CD1c-positive myeloid dendritic cell (primary cell): ENCODE results near the gene CYSLTR2.

Source experiments
- DNase-seq: peaks from one replicate; pipeline ENCODE4 v3.0.0-alpha.2; 2016; ENCODE audit errors: extremely low spot score

CYSLTR2 gene, protein sequence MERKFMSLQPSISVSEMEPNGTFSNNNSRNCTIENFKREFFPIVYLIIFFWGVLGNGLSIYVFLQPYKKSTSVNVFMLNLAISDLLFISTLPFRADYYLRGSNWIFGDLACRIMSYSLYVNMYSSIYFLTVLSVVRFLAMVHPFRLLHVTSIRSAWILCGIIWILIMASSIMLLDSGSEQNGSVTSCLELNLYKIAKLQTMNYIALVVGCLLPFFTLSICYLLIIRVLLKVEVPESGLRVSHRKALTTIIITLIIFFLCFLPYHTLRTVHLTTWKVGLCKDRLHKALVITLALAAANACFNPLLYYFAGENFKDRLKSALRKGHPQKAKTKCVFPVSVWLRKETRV

DNA sequence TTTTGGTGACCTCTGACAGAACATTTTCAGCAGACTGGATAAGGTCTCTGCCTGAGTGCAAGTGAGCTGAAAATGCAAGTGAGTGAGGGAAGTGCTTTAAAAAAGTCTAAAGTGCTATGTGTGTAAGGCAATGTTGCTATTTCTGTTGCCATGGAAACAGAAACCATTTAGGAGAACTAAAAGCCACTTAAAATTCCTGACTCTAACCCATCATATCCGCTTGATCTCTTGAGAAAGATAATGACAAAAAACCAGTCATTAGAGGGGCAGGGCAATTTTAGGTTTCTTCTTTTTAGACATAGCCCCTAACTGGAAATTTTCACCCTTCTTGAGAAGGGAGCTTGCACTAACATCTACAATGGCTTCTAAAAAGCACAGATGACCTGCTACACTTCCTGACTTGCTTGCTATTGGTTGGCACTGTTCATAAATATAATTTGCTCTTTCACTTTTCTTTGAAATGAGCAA lies at the start of gene CYSLTR2:
TSS of gene CYSLTR2 (plus strand) at position 458 of the 468 bp plus-strand sequence. CDS start 52,889 bp downstream, outside the sequence.
- DNase-seq = peak; percentile 95

- peak; percentile 57 for DNase-seq
Observed at GRCh38 chr13:48615049-48615448, 38.7 kb upstream of the CYSLTR2 start.

DNA sequence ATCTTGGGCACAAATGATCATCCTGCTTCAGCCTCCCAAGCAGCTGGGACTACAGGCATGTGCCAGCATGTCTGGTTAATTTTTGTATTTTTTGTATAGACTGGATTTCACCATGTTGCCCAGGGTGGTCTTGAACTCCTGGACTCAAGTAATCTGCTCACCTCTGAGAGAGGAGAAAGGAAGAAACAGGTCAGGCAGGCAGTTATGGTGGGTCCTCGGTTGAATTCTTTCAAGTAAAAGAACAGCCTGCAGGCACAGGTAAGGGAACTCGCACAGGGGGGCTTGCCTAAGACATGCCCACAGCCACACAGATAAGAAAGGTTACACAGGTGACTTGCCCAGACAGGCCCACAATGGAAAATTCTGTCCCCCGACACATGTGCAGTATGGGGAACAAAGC lies 34.8 kb upstream of the CYSLTR2 start:
- no peak for DNase-seq

GRCh38 chr13:48621056-48621455 lies 32.7 kb upstream of the CYSLTR2 start:
- DNase-seq = no peak

DNA sequence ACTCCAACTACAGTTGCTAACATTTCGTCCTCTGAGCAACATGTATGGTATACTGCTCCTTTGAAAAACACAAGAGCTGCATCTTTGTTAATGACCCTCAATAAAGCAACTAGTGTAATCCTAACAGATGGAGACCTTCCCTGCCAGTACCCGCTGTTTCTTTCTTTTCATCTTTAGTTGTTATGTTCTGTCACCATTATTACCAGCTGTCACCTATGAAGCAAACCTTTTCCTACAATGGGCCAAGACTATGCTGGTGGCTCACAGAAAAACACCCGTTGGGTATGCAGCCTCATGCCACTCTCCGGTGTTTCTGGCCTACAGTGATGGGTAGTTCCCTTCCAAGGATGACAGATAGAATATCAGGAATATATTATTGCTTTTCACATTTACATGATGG lies 29.7 kb upstream of the CYSLTR2 start:
- DNase-seq = no peak

GRCh38 chr13:48624858-48625257 lies 28.9 kb upstream of the CYSLTR2 start:
- DNase-seq = peak; percentile 12

- no peak for DNase-seq
Observed at GRCh38 chr13:48625413-48626076, 28.2 kb upstream of the CYSLTR2 start.

DNA sequence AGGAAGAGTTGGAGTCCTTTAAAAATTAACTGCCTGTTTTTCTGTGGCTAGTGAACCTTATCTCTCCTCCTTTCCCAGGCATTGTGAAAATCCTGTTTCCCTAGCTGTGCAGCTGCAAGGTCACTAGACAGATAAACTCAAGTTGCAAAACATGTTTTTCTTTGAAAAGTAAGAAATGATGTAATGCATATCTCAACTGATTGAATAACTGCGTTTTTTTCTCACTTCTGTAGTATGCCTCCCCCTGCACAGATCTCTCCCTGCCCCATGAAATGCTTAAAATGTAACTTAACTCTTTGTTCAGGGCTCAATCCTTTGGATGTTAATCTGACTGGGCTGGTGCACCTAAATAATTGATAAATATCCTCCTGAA lies 27.7 kb upstream of the CYSLTR2 start:
- peak; percentile 43 for DNase-seq

GRCh38 chr13:48626726-48627451 lies 26.8 kb upstream of the CYSLTR2 start:
- DNase-seq = no peak

DNA sequence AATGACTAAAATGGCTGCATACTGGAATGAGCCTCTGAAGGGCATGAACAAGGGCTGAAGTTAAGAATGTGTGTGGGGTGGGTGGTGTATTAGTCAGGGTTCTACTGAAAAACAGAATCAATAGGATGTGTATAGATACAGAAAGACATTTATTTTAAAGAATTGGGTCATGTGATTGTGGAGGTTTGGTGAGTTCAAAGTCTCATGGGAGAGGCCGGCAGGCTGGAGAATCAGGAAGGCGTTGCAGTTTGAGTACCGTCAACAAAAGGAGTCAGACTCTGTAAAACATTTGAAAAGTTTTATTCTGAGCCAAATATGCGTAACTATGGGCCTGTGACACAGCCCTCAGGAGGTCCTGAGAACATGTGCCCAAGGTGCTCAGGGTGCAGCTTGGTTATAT lies 24.5 kb upstream of the CYSLTR2 start:
- DNase-seq = no peak

GRCh38 chr13:48630291-48630690 lies 23.4 kb upstream of the CYSLTR2 start:
- no peak for DNase-seq

GRCh38 chr13:48630773-48631172 lies 23.0 kb upstream of the CYSLTR2 start:
- DNase-seq = no peak

DNA sequence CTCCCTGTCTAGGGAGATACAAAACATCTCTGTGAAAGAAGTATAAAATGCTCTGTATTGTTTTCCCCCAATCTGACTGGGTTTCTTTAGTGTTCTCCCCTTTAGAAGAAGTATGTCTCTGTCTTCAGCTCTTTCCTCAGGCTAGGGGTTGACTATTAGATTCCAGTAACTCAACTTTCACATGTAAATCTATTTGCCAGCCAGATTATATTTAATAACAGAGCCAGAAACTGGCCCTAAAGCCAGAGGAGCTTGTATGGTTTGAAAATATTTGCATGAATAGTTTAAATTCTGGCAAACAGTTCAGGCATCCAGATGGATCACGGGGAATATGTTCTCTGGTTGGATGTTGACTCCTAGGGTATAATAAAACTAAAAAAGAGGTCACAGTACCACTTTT lies 22.3 kb upstream of the CYSLTR2 start:
- no peak for DNase-seq

DNA sequence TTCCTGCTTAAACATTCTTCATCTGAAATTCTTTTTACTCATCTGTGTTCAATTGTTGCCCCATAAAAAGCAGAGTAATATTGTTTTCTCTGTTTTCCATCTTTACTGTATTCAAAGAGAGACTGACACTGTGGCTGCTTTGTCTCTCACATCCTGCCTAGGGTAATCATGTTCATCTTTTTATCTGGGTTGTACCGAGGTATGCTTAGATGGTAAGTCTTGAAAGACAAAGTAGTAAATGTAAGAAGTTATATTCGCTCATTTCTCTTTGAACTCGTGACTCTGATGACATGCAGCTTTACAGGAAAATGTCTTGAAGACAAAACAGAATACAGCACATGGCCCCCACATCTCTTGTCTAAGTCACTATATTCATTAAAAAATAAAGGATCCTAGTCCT lies 20.0 kb upstream of the CYSLTR2 start:
- DNase-seq = no peak

DNA sequence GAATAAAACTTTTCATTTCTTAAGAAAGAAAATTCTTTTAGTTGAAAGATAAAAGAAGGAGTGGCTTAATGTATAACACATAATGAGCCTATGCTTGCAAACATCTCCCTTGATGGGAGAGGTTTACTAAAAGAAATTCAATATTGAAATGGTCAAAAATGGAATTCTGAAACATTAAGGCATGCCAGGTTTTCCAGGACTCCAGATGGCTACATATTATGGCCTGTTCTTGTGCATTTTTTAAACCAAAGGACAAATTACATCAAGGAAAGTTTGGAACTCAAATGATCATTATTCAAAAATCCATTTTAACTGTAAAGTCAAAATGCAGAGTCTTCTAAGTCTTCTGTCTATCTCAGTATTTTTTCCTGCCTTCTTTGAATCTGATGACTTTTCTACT lies 19.1 kb upstream of the CYSLTR2 start:
- DNase-seq = no peak

GRCh38 chr13:48635478-48635877 lies 18.3 kb upstream of the CYSLTR2 start:
- DNase-seq = no peak

- DNase-seq = no peak
Observed at GRCh38 chr13:48636550-48636949, 17.2 kb upstream of the CYSLTR2 start.

DNA sequence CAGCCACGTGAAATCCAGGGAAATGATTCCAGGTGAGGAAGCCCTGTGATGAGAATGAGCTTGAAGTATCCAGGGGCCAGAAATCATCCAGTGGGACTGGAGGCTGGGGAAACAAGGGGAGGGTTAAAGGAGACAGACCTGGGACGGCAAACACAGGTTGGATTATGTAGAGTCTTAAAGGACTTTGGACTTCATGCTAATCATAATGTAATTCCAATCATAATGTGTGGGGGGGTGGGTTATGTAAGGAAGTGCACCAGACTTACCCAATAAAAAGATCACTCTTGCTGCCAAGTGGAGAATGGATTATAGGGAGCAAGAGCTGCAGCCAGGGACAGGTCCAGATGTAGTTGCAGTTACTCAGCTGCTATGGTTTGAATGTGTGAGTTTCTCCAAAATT lies 16.1 kb upstream of the CYSLTR2 start:
- no peak for DNase-seq

DNA sequence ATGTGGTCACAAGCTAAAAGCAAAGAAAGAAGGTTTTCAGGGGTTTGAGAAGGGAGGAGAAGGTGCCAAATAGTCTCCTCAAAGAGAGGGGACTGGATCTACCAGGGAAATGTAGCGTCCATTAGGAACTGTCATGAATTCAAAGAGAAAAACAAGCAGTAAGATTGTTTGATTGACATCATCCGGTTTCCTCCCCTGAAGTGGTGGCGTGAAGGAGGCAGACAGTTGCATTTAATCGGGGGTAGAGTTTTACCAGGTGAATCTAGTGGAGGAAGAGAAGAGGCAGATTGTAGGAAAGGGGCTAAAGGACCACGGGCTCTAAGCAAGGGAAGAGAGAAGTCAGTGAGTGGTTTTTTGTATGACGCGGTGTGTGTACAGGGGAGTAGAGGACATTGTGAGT lies 13.0 kb upstream of the CYSLTR2 start:
- no peak for DNase-seq

DNA sequence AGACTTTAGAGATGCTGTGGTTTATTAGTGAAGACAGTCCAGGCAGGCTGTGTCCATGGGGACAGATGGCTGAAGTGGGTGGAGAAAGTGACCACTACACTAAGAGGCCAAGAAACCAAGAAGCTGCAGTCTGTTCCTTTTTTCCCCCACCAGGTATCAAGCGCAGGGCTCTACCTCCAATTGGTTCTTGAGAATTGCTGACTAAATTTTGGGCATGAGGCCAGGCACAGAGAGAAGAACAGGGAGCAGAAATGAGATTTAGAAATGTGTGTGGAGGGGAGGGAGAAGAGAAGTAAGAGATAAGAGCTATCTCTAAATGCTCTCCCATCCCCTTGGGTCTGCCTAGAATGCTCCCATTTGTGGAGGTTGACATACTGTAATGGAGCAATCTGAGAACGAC lies 12.3 kb upstream of the CYSLTR2 start:
- no peak for DNase-seq

GRCh38 chr13:48642061-48642460 lies 11.7 kb upstream of the CYSLTR2 start:
- DNase-seq = no peak

DNA sequence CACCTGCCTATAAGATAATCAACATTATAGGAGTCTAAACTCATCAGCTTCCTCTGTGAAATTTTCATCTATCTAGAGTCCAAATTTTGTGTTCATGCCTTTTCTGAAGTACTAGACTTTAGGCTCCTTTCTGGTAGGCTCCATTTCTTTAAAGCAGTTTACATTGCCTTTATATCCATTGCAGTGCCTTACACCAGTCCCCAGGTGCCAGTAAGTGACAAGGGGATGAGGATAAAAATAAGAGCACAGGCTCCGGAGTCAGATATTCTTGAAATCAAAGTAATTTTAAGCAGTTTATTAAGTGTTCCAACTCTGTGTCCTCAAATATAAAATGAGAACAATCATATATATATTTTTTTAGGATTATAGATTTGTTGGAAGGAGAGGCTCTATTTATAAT lies 10.6 kb upstream of the CYSLTR2 start:
- no peak for DNase-seq

GRCh38 chr13:48644141-48644540 lies 9.6 kb upstream of the CYSLTR2 start:
- DNase-seq = no peak
